Measurements from ENCODE around the gene CAVIN4.
A peak's percentile ranks its signal among the peaks of the same experiment; 100 is the strongest.

The CAVIN4 gene

GRCh38 chr9:100600521-100601079, 22.7 kb downstream of the CAVIN4 start:
- peaks cover 3% of the 10 kb centered on the region for H3K4me1 ChIP-seq
- peak overlapping the region; percentile 42 for H2AFZ ChIP-seq
- H3K4me3 ChIP-seq (ENCODE audit: low read depth, low read length), result no peak overlapping the region
- H3K9ac ChIP-seq, result no peak overlapping the region
- H3K79me2 ChIP-seq, result no peaks in the 10 kb centered on the region
- no peak overlapping the region for H3K4me2 ChIP-seq (ENCODE audit: low read length)
- H3K36me3 ChIP-seq (ENCODE audit: control insufficient read depth, insufficient read depth, low read length), result no peaks in the 10 kb centered on the region
- no peaks in the 10 kb centered on the region for H3K27me3 ChIP-seq (ENCODE audit: control insufficient read depth, insufficient read depth, low read length)
- TF ChIP-seq CTCF (IDR thresholded peaks at IDR 0.05), result no peak
- no peak overlapping the region for H3K27ac ChIP-seq
- H3K9me3 ChIP-seq (ENCODE audit: control insufficient read depth, low read length), result no peaks in the 10 kb centered on the region

GRCh38 chr9:100601216-100601615, 23.3 kb downstream of the CAVIN4 start:
- no peak overlapping the region for H3K4me3 ChIP-seq (ENCODE audit: low read depth, low read length)
- H3K4me2 ChIP-seq (ENCODE audit: low read length), result no peak overlapping the region
- H3K9ac ChIP-seq, result no peak overlapping the region
- H3K27me3 ChIP-seq (ENCODE audit: control insufficient read depth, insufficient read depth, low read length), result no peaks in the 10 kb centered on the region
- no peaks in the 10 kb centered on the region for H3K79me2 ChIP-seq
- peaks cover 3% of the 10 kb centered on the region for H3K4me1 ChIP-seq
- H3K9me3 ChIP-seq (ENCODE audit: control insufficient read depth, low read length), result no peaks in the 10 kb centered on the region
- H3K27ac ChIP-seq, result no peak overlapping the region
- no peaks in the 10 kb centered on the region for H3K36me3 ChIP-seq (ENCODE audit: control insufficient read depth, insufficient read depth, low read length)
- TF ChIP-seq CTCF (IDR thresholded peaks at IDR 0.05), result peak; percentile 41
- peak overlapping the region; percentile 42 for H2AFZ ChIP-seq

- Histone ChIP-seq H3K79me2 (no peaks in the 10 kb centered on the region), H3K27ac (no peak overlapping the region), H3K36me3 (ENCODE audit: control insufficient read depth, insufficient read depth, low read length) (no peaks in the 10 kb centered on the region), H3K4me3 (ENCODE audit: low read depth, low read length) (no peak overlapping the region), H3K4me1 (peaks cover 3% of the 10 kb centered on the region), H3K9me3 (ENCODE audit: control insufficient read depth, low read length) (no peaks in the 10 kb centered on the region), H3K27me3 (ENCODE audit: control insufficient read depth, insufficient read depth, low read length) (no peaks in the 10 kb centered on the region), H3K4me2 (ENCODE audit: low read length) (no peak overlapping the region), H3K9ac (no peak overlapping the region), H2AFZ (peak overlapping the region; percentile 38)
- peak; percentile 42 for TF ChIP-seq CTCF (IDR thresholded peaks at IDR 0.05)
Observed at GRCh38 chr9:100602342-100602801, 24.5 kb downstream of the CAVIN4 start.

- Histone ChIP-seq H3K27me3 (ENCODE audit: control insufficient read depth, insufficient read depth, low read length) (no peaks in the 10 kb centered on the region), H3K27ac (no peak overlapping the region), H3K79me2 (no peaks in the 10 kb centered on the region), H3K9me3 (ENCODE audit: control insufficient read depth, low read length) (no peaks in the 10 kb centered on the region), H3K4me1 (no peaks in the 10 kb centered on the region), H2AFZ (no peak overlapping the region), H3K36me3 (ENCODE audit: control insufficient read depth, insufficient read depth, low read length) (no peaks in the 10 kb centered on the region), H3K4me2 (ENCODE audit: low read length) (no peak overlapping the region), H3K9ac (no peak overlapping the region), H3K4me3 (ENCODE audit: low read depth, low read length) (no peak overlapping the region)
- TF ChIP-seq CTCF (IDR thresholded peaks at IDR 0.05), result no peak
Observed at GRCh38 chr9:100605405-100605804, 27.5 kb downstream of the CAVIN4 start.

GRCh38 chr9:100619194-100619593, 41.3 kb downstream of the CAVIN4 start:
- Histone ChIP-seq H3K36me3 (ENCODE audit: control insufficient read depth, insufficient read depth, low read length) (no peaks in the 10 kb centered on the region), H3K4me3 (ENCODE audit: low read depth, low read length) (no peak overlapping the region), H2AFZ (no peak overlapping the region), H3K9ac (no peak overlapping the region), H3K27ac (no peak overlapping the region), H3K4me2 (ENCODE audit: low read length) (no peak overlapping the region), H3K4me1 (no peaks in the 10 kb centered on the region), H3K79me2 (no peaks in the 10 kb centered on the region), H3K9me3 (ENCODE audit: control insufficient read depth, low read length) (no peaks in the 10 kb centered on the region), H3K27me3 (ENCODE audit: control insufficient read depth, insufficient read depth, low read length) (no peaks in the 10 kb centered on the region)
- no peak for TF ChIP-seq CTCF (IDR thresholded peaks at IDR 0.05)
